Naive B cell (primary cell): Measurements from ENCODE around the gene VPS37D. TPM values are rescaled to one million over a fixed set of nuclear protein-coding genes. Genes with fewer than 3 reads are reported as not detected.
"Not testable (repeated sequence)": the region's sequence is repeated elsewhere in the genome, so short reads cannot be mapped to it uniquely, and the experiment has no call there.

Source experiments
- ATAC-seq, 2 donors: fragments of 150-1000 bp; cut with Tn5 transposase; 2 replicates each; pipeline ENCODE4 v1.10.0; 2021; ENCODE audit warnings: low read depth in 2 of 2, mild to moderate bottlenecking in 2 of 2, moderate library complexity in 2 of 2
- DNase-seq: peaks from one replicate; pipeline ENCODE4 v3.0.0; 2022
- H3K27ac Mint-ChIP-seq, 6 donors: one replicate each; pipeline ENCODE4 v1.8.0; 2020 to 2022; ENCODE audit warnings: mild to moderate bottlenecking in 6 of 6, mixed read lengths in 6 of 6, moderate library complexity in 5 of 6, inconsistent platforms in 2 of 6
- H3K27me3 Mint-ChIP-seq, 3 donors: one replicate each; pipeline ENCODE4 v1.8.0; 2021 to 2022; ENCODE audit warnings: mixed read lengths in 3 of 3, mild to moderate bottlenecking in 1 of 3
- H3K36me3 Mint-ChIP-seq, 2 donors: one replicate each; pipeline ENCODE4 v1.8.0; 2020 to 2022; ENCODE audit warnings: mixed read lengths in 2 of 2, inconsistent platforms in 1 of 2, mild to moderate bottlenecking in 1 of 2
- H3K4me1 Mint-ChIP-seq, 3 donors: one replicate each; pipeline ENCODE4 v1.8.0; 2020 to 2022; ENCODE audit warnings: mixed read lengths in 3 of 3, inconsistent platforms in 1 of 3, mild to moderate bottlenecking in 1 of 3, moderate library complexity in 1 of 3
- H3K4me3 Mint-ChIP-seq, 8 donors: one replicate each; pipeline ENCODE4 v1.8.0; 2020 to 2022; ENCODE audit warnings: mild to moderate bottlenecking in 8 of 8, mixed read lengths in 8 of 8, moderate library complexity in 8 of 8, inconsistent platforms in 2 of 8
- H3K9me3 Mint-ChIP-seq, 7 donors: one replicate each; pipeline ENCODE4 v1.8.0; 2020 to 2022; ENCODE audit warnings: mixed read lengths in 7 of 7, mild to moderate bottlenecking in 5 of 7, inconsistent platforms in 2 of 7, moderate library complexity in 1 of 7
- polyA plus RNA-seq, 6 donors: library from polyadenylated mRNA; unstranded; fragments of 300-500 nt; fragmentation: Illumina TruSeq; gene quantifications; one replicate each; pipeline ENCODE4 v1.2.3, GENCODE V29; 2021; ENCODE audit warnings: low read depth in 6 of 6

The VPS37D gene
- polyA plus RNA-seq, 6 donors from 2014 or later = 0.23 TPM; not detected in 5

DNA sequence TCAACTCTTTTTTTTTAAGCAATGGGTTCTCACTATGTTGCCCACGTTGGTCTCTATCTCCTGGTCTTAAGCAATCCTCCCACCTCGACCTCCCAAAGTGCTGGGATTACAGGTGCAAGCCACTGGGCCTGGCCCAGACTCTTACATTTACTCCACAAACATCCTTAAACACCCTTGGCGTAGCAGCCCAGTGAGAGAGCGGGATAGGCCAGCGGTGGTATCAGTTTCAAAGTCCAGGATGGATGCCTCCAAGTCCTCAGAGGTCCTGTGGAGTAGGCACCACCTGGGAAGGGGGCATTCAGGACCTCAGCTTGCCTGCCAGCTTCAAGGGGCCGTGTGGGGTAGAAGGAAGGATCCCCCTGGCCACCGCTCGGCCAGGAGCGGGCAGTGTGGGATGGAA lies 18.1 kb upstream of the VPS37D start:
- H3K4me3 Mint-ChIP-seq = peak overlapping the region in 7 of 8 donors; percentile 36 to 88 (median 61)
- H3K9me3 Mint-ChIP-seq = no peaks in the 10 kb centered on the region
- DNase-seq (no peak), ATAC-seq (no peak)
- peaks cover 0 to 19% of the 10 kb centered on the region in 2 donors for H3K36me3 Mint-ChIP-seq
- peaks cover 16 to 19% (median 17%) of the 10 kb centered on the region in 3 donors for H3K4me1 Mint-ChIP-seq
- H3K27me3 Mint-ChIP-seq = peaks cover 57 to 82% (median 73%) of the 10 kb centered on the region in 3 donors
- no peak overlapping the region for H3K27ac Mint-ChIP-seq

DNA sequence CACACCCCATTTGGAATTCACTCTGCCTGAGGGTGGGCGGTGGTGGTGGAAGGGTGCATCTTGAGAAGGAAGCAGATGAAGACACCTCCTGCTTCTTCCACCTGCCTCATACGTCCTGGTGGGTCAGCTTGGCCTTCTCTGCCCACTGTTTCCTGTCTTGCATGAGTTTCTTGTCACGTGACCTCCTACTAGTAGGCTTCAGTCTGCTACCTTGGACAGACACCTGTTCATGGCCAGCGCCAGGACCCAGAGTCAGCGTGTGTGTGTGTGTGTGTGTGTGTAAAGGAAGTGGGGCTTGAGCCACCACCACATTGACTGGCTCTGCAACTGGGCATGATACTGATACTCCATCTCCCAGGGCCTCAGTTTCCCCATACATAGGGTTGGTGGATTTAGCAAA lies 17.1 kb upstream of the VPS37D start:
- Mint-ChIP-seq H3K4me1 (peaks cover 16 to 19% (median 17%) of the 10 kb centered on the region in 3 donors), H3K4me3 (peak overlapping the region in 1 of 8 donors; percentile 65), H3K9me3 (peaks cover 0 to 3% (median 0%) of the 10 kb centered on the region in 7 donors), H3K36me3 (peaks cover 0 to 19% of the 10 kb centered on the region in 2 donors), H3K27me3 (peaks cover 50 to 79% (median 71%) of the 10 kb centered on the region in 3 donors), H3K27ac (no peak overlapping the region)
- DNase-seq (no peak), ATAC-seq (no peak)

DNA sequence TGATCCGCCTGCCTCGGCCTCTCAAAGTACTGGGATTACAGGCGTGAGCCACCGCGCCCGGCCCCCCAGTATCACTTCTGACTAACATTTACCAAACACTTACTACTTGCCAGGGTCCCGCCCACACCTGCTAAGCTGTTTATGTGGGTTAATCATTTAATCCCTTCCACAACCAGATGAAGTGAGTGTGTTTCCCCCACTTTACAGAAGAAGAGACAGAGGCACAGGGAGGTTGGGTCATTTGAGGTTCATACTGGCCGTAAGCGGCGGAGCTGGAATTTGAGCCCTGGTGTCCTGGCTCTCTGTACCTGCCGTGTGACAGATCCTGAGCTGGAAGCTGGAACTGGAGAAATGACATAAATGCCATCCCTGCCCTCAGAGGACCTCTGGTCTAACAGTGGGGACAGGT lies 15.1 kb upstream of the VPS37D start:
- peaks cover 13 to 19% (median 17%) of the 10 kb centered on the region in 3 donors for H3K4me1 Mint-ChIP-seq
- peak overlapping the region in 1 of 6 donors; percentile 81 for H3K27ac Mint-ChIP-seq
- H3K27me3 Mint-ChIP-seq = peaks cover 41 to 59% (median 56%) of the 10 kb centered on the region in 3 donors
- H3K4me3 Mint-ChIP-seq = no peak overlapping the region
- peaks cover 0 to 3% (median 0%) of the 10 kb centered on the region in 7 donors for H3K9me3 Mint-ChIP-seq
- ATAC-seq (no peak), DNase-seq (no peak)
- peaks cover 0 to 19% of the 10 kb centered on the region in 2 donors for H3K36me3 Mint-ChIP-seq

GRCh38 chr7:73655309-73655708 lies 12.3 kb upstream of the VPS37D start:
- H3K36me3 Mint-ChIP-seq, H3K9me3 Mint-ChIP-seq, DNase-seq, ATAC-seq, H3K4me3 Mint-ChIP-seq, H3K4me1 Mint-ChIP-seq, H3K27ac Mint-ChIP-seq: not testable (repeated sequence)
- H3K27me3 Mint-ChIP-seq = peaks cover 31 to 44% (median 38%) of the 10 kb centered on the region in 3 donors

DNA sequence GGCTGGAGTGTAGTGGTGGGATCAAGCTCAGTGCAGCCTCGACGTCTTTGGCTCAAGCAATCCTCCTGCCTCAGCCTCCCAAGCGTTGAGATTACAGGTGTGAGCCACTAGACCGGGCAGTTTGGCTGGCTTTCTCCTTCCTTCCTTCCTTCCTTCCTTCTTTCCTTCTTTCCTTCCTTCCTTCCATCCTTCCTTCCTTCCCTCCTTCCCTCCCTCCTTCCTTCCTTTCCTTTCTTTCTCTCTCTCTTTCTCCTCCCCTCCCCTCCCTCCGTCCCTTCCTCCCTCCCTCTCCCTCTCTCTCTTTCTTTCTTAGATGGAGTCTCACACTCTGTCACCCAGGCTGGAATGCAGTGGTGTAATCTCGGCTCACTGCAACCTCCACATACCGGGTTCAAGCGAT lies 7.6 kb upstream of the VPS37D start:
- DNase-seq (no peak), ATAC-seq (no peak)
- peaks cover 7 to 10% of the 10 kb centered on the region in 2 donors for H3K36me3 Mint-ChIP-seq
- no peak overlapping the region for H3K27ac Mint-ChIP-seq
- H3K4me1 Mint-ChIP-seq = peaks cover 0 to 5% (median 0%) of the 10 kb centered on the region in 3 donors
- peaks cover 33 to 50% (median 47%) of the 10 kb centered on the region in 3 donors for H3K27me3 Mint-ChIP-seq
- H3K4me3 Mint-ChIP-seq = no peak overlapping the region
- peaks cover 6 to 11% (median 8%) of the 10 kb centered on the region in 7 donors for H3K9me3 Mint-ChIP-seq

DNA sequence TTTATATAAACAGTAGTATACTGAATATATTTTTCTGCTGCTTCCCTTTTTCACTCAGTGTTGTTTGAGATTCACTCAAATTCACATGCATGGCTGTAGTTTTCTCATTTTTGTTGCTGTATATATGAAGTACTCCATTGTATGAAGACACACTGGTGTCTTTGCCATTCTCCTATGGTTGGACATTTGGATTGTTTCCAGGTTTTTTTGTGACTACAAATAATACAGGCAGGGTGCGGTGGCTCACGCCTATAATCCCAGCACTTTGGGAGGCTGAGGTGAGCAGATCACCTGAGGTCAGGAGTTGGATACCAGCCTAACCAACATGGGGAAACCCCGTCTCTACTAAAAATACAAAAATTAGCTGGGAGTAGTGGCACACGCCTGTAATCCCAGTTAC lies 7.0 kb upstream of the VPS37D start:
- H3K36me3 Mint-ChIP-seq, DNase-seq, H3K4me3 Mint-ChIP-seq, H3K27ac Mint-ChIP-seq, ATAC-seq, H3K4me1 Mint-ChIP-seq: not testable (repeated sequence)
- H3K9me3 Mint-ChIP-seq = peaks cover 6 to 11% (median 8%) of the 10 kb centered on the region in 7 donors
- H3K27me3 Mint-ChIP-seq = peaks cover 39 to 48% (median 47%) of the 10 kb centered on the region in 3 donors

DNA sequence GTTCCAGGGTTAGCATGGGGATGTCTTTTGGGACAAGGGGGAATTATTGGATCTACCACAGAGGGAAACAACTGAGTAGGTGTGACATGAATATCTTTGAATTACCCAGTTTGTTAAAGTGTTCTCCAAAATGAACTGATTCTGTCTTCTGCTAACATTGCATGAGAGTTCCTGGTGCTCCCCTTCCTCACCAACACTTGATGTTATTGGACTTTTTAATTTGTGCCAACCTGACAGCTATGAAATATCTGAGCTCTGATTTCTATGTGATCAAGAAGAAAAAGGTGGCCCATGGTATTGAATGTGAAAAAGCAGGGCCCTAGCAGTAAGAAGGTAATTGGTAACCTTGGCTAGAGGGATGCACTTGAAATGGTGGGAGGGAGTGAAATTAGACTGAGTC lies 4.6 kb upstream of the VPS37D start:
- Mint-ChIP-seq H3K9me3 (peaks cover 6 to 11% (median 8%) of the 10 kb centered on the region in 7 donors), H3K27ac (no peak overlapping the region), H3K27me3 (peaks cover 38 to 56% (median 53%) of the 10 kb centered on the region in 3 donors)

DNA sequence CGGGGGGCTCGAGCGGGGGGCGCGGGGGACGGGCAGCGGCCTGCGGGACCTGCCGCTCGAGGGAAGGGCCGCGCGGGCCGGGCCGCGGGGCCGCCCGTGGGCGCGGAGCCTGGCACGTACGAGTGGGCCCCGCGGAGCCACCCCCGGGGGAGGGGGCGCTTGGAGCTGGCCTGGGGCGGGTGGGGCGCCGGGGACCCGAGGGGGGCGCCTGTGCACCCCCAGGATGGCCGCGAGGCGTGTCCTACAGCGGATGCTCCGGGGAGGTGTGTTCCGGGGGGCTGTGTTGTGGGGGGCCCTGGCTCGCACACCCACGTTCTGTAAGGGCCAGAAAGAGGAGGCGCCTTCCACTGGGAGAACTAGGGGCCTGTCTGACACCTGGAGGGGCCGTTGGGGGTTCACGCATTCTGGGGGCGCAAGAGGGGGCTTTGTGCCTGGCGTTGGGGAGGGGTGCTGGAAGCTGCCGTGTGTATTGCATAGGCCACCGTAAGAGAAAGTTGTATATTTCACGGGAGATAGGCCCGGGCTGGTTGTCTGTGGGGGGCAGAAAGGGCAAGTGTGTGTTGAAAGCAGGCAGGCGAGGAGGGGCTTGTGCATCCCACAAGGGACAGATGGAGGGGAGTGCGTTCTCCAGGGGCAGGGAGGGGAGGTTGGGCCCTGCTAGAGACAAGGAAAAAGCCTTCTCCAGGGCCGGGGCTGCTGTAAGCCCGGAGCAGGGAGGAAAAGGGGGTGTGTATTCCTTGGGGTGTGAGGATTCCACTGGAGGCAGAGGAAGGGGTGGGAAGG lies 663 bp downstream of the VPS37D start:
- Mint-ChIP-seq H3K4me1 (peaks cover 11 to 13% (median 13%) of the 10 kb centered on the region in 3 donors), H3K4me3 (peak overlapping the region; percentile 72 to 94 (median 84)), H3K27me3 (peaks cover 22 to 45% (median 42%) of the 10 kb centered on the region in 3 donors), H3K9me3 (peaks cover under 1 to 3% (median 2%) of the 10 kb centered on the region in 7 donors), H3K36me3 (peaks cover 2 to 4% of the 10 kb centered on the region in 2 donors), H3K27ac (peak overlapping the region in 5 of 6 donors; percentile 47 to 89 (median 75))
- DNase-seq (no peak), ATAC-seq (no peak)

More for the DNA sequence above, 4.6 kb upstream of the VPS37D start:
- peaks cover 7 to 10% of the 10 kb centered on the region in 2 donors for H3K36me3 Mint-ChIP-seq
- peaks cover 0 to 5% (median 0%) of the 10 kb centered on the region in 3 donors for H3K4me1 Mint-ChIP-seq
- no peak overlapping the region for H3K4me3 Mint-ChIP-seq
- no peak for DNase-seq
- no peak for ATAC-seq

- H3K27me3 Mint-ChIP-seq = peaks cover 19 to 40% (median 36%) of the 10 kb centered on the region in 3 donors
- peaks cover 11 to 13% (median 13%) of the 10 kb centered on the region in 3 donors for H3K4me1 Mint-ChIP-seq
- H3K27ac Mint-ChIP-seq = peak overlapping the region in 1 of 6 donors; percentile 10
- H3K9me3 Mint-ChIP-seq = peaks cover 0 to 1% (median 0%) of the 10 kb centered on the region in 7 donors
- ATAC-seq (no peak), DNase-seq (no peak)
- no peaks in the 10 kb centered on the region for H3K36me3 Mint-ChIP-seq
- peak overlapping the region; percentile 72 to 94 (median 84) for H3K4me3 Mint-ChIP-seq
Observed at GRCh38 chr7:73668886-73669230, 1.2 kb downstream of the VPS37D start.

DNA sequence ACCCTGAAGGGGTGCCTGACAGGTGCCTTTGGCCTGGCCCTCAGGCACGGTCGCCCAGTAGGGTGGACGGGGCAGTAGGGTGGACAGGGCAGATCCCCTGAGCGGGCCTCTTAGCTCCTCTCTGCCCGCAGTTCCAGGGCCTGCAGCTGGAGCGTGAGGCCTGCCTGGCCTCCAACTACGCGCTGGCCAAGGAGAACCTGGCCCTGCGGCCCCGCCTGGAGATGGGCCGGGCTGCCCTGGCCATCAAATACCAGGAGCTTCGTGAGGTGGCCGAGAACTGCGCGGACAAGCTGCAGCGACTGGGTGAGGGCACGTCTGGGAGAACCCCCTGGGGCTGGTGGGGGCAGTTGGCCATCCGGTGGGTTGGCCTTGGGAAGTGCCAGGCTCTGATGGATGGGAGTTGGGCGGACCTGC lies 1.7 kb downstream of the VPS37D start:
- peak overlapping the region in 2 of 8 donors; percentile 21 to 54 for H3K4me3 Mint-ChIP-seq
- H3K4me1 Mint-ChIP-seq = peaks cover 9 to 13% (median 11%) of the 10 kb centered on the region in 3 donors
- ATAC-seq (no peak), DNase-seq (no peak)
- no peak overlapping the region for H3K27ac Mint-ChIP-seq
- H3K36me3 Mint-ChIP-seq = no peaks in the 10 kb centered on the region
- peaks cover 0 to 1% (median 0%) of the 10 kb centered on the region in 7 donors for H3K9me3 Mint-ChIP-seq
- H3K27me3 Mint-ChIP-seq = peaks cover 15 to 36% (median 32%) of the 10 kb centered on the region in 3 donors

DNA sequence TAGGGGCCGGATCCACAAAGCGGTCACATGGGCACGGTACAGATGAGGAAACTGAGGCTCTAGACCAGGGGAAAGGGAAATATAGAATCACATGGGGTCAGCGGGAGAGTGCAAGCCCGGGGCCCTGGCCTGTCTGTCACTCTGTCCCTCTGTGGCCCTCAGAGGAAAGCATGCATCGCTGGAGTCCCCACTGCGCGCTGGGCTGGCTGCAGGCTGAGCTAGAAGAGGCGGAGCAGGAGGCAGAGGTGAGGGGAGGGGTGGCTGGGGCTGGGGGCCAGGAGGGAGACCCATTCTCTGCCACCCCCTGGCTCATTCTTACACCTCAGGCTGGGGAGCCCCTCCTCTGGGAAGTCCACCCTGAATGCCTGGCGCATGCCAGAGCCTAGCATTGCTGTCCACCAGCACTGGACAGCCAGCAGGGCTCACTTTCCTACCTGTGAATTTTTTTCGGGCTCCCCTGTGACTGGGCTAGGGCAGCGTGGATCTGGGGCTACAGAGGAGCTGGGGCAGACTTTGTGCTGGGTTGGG lies 2.3 kb downstream of the VPS37D start:
- H3K4me3 Mint-ChIP-seq = peak overlapping the region in 3 of 8 donors; percentile 22 to 54 (median 45)
- no peak overlapping the region for H3K27ac Mint-ChIP-seq
- H3K4me1 Mint-ChIP-seq = peaks cover 8 to 13% (median 11%) of the 10 kb centered on the region in 3 donors
- peaks cover 0 to 1% (median 0%) of the 10 kb centered on the region in 7 donors for H3K9me3 Mint-ChIP-seq
- no peak for ATAC-seq
- H3K36me3 Mint-ChIP-seq = no peaks in the 10 kb centered on the region
- DNase-seq = no peak
- peaks cover 10 to 30% (median 27%) of the 10 kb centered on the region in 3 donors for H3K27me3 Mint-ChIP-seq

- H3K27ac Mint-ChIP-seq = no peak overlapping the region
- H3K9me3 Mint-ChIP-seq = no peaks in the 10 kb centered on the region
- no peak overlapping the region for H3K4me3 Mint-ChIP-seq
- peaks cover under 1 to 17% (median 16%) of the 10 kb centered on the region in 3 donors for H3K27me3 Mint-ChIP-seq
- no peaks in the 10 kb centered on the region for H3K36me3 Mint-ChIP-seq
- no peak for ATAC-seq
- no peak for DNase-seq
- peaks cover 8 to 13% (median 11%) of the 10 kb centered on the region in 3 donors for H3K4me1 Mint-ChIP-seq
Observed at GRCh38 chr7:73671322-73671661, 3.7 kb downstream of the VPS37D start.

DNA sequence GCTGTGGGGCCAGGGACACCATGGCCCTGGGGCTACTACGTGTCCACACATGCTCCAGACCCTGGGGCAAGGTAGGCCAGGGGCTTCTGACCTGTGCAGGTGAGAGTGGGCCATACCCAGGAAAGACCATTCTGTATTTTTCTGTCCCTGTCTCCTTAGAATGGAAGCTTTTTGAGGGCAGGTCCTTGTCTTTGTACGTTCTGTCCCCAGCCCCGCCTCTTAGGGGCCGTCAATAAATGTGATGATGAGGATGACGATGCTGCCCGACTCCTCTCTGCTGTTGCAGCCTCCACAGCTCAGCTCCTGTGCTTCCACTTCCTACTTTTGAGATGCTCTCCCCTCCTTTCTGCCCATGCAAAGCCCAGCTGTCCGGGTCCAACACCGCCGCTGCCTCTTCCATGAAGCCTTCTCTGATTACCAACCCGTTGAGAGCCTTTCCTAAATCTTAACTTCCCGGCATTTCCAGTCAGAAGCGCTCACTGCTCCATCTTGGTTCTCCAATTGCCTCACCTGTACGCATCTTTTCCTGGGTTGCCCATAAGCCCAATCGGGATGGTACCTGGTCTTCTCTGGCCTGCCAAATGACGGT lies 4.3 kb downstream of the VPS37D start:
- DNase-seq (no peak), ATAC-seq (no peak)
- Mint-ChIP-seq H3K9me3 (no peaks in the 10 kb centered on the region), H3K4me3 (no peak overlapping the region), H3K27me3 (peaks cover 0 to 17% (median 15%) of the 10 kb centered on the region in 3 donors), H3K36me3 (no peaks in the 10 kb centered on the region), H3K27ac (peak overlapping the region in 3 of 6 donors; percentile 19 to 68 (median 43)), H3K4me1 (peaks cover 8 to 13% (median 11%) of the 10 kb centered on the region in 3 donors)
